ENCODE measurements around the gene DDX43.
A peak's percentile ranks its signal among the peaks of the same experiment; 100 is the strongest.
"Not testable (repeated sequence)": the region's sequence is repeated elsewhere in the genome, so short reads cannot be mapped to it uniquely, and the experiment has no call there.

DDX43 gene

GRCh38 chr6:73389854-73390253 is 4.8 kb upstream of the DDX43 start:
- DNase-seq = no peak

- DNase-seq = no peak
Observed at GRCh38 chr6:73391675-73392074, 3.0 kb upstream of the DDX43 start.

GRCh38 chr6:73392188-73392587 is 2.4 kb upstream of the DDX43 start:
- DNase-seq = not testable (repeated sequence)

- DNase-seq = no peak
Observed at GRCh38 chr6:73393278-73393677, 1.4 kb upstream of the DDX43 start.

- DNase-seq = no peak
Observed at GRCh38 chr6:73395875-73396274, 1.2 kb downstream of the DDX43 start.

- DNase-seq = no peak
Observed at GRCh38 chr6:73400656-73401055, 6.0 kb downstream of the DDX43 start.

GRCh38 chr6:73409395-73409794 is 14.8 kb downstream of the DDX43 start:
- DNase-seq = no peak

- no peak for DNase-seq
Observed at GRCh38 chr6:73413102-73413501, 18.5 kb downstream of the DDX43 start.

GRCh38 chr6:73418081-73418741 is 23.6 kb downstream of the DDX43 start:
- no peak for DNase-seq

- DNase-seq = no peak
Observed at GRCh38 chr6:73421534-73421933, 26.9 kb downstream of the DDX43 start.

GRCh38 chr6:73435236-73435635 is 40.6 kb downstream of the DDX43 start:
- no peak for DNase-seq

GRCh38 chr6:73443555-73443954 is 48.9 kb downstream of the DDX43 start:
- no peak for DNase-seq

GRCh38 chr6:73451223-73452106 is 56.8 kb downstream of the DDX43 start:
- no peak for DNase-seq

- no peak for DNase-seq
Observed at GRCh38 chr6:73452107-73452461, 57.5 kb downstream of the DDX43 start, which contains the start of gene CGAS. Gene CGAS, minus strand, starts transcription at chr6:73452297. Its CDS starts 116 bp downstream, at chr6:73452181.

- no peak for DNase-seq
Observed at GRCh38 chr6:73455865-73456629, 61.4 kb downstream of the DDX43 start.

- DNase-seq = not testable (repeated sequence)
Observed at GRCh38 chr6:73459474-73459873, 64.8 kb downstream of the DDX43 start.

GRCh38 chr6:73460056-73460455 is 65.4 kb downstream of the DDX43 start:
- no peak for DNase-seq

- DNase-seq = peak; percentile 69
Observed at GRCh38 chr6:73461537-73462350, 67.1 kb downstream of the DDX43 start, which contains the start of gene MTO1. Gene MTO1, plus strand, starts transcription at chr6:73461737. Its CDS starts 118 bp downstream, at chr6:73461855.

Measured in NCI-H446 treated with DMSO at 0.1 percent for 48 hours (cell line).